Medulla oblongata (tissue), 1 donor: Measurements from ENCODE around the gene HS3ST5.

Experiments used
- DNase-seq: peaks from one replicate; pipeline ENCODE4 v3.0.0-alpha.2; 2015; ENCODE audit errors: extremely low spot score

HS3ST5 gene, protein sequence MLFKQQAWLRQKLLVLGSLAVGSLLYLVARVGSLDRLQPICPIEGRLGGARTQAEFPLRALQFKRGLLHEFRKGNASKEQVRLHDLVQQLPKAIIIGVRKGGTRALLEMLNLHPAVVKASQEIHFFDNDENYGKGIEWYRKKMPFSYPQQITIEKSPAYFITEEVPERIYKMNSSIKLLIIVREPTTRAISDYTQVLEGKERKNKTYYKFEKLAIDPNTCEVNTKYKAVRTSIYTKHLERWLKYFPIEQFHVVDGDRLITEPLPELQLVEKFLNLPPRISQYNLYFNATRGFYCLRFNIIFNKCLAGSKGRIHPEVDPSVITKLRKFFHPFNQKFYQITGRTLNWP

DNA sequence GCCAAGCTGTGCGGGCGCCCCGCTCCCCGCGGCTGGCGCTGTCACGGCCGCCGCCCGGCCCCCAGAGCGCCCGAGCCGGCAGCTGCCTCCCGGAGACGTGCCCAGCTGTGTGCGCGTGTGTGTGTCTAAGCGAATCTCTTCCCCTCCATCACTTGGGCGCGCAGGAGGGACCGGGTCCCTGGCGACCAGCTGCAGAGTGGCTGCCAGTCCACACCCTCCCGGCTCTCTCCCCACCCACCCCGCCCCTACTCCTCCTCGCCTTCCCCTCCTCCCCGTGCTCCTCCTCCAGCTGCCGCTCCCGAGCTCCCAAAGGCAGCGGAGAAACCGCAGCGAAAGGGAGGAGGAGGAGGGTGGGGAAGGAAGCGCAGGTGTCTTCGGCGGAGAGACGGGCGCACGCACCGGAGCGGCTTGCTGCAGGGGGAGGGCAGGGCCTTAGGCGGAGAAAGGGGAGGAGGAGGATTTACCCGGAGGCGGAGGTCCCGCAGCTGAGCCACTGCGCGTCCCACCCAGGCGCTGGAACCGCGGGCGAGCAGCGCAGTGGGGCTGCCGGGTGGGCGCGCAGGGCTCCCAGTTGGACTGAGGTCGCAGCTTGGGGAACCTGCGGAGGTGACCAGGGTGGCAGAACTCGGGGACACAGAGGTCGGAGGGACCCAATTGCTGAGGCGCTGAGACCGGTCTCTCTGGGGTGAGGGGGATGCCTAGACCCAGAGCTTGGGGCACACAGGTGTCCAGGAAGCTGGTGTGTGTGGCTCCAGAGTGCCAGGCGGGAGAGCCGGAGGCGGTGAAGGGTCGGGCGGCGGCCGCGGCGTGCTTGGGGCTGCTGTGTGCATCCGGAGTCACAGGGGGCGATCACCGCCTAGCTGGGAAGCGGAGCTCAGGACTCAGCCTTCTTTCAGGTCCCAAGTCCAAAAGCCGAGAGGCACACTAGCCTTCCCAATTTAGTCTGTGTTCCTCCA is at the start of gene HS3ST5:
Gene HS3ST5, minus strand, starts transcription at position 198 of the 956 bp plus-strand sequence. CDS start 280,178 bp downstream, outside the sequence.
- peak; percentile 72 for DNase-seq

DNA sequence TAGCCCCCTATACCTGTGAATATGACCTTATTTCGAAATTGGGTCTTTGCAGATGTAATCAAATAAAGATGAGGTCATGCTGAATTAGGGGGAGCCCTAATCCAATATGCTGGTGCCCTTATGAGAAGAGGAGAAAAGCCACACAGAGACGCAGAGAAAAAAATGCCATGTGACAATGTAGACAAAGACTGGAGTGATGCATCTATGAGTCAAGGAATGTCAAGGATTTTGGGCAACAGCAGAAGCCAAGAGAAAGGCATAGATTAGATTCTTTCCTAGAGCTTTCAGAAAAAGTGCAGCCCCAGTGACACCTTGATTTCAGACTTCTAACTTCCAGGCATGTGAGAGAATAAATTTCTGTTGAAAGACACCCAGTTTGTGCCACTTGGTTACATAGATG is 47.4 kb upstream of the HS3ST5 start:
- no peak for DNase-seq

DNA sequence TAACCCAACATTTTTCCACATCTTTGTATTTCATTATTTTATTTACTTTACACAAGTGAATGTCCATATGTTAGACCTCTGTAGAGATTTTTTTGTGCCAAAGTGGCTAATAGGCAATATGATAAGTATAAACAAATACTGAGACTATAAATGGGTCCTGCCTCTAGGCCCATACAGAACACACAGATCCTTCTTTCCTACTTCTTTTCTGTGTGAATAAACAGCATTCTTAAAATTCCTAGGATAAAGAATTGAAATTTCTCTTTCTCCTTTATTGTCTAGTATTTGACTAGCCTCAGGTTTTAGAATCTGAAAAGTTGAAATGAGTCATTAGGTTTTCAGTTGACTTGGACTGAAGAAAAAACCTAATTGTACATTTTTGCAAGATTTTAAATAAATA is 46.3 kb upstream of the HS3ST5 start:
- DNase-seq: no peak

DNA sequence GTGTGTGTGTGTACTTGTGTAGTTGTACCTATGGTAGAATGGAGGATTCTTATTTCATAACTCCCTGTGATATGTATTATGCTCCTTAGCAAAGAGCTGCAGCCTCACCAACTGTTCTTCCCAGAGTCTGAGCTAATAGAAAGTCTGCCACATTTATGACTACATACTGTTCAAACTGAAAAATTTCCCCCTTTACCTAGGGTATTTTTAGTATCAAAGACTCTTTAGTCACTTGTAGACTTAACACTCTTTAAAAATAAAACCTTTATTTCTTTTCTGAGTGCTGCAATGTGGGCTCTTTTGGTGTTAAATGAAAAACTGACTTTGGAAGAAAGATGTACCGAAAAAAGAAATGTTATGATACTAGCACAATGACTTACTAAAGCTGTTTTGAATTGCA is 39.6 kb upstream of the HS3ST5 start:
- DNase-seq: no peak

DNA sequence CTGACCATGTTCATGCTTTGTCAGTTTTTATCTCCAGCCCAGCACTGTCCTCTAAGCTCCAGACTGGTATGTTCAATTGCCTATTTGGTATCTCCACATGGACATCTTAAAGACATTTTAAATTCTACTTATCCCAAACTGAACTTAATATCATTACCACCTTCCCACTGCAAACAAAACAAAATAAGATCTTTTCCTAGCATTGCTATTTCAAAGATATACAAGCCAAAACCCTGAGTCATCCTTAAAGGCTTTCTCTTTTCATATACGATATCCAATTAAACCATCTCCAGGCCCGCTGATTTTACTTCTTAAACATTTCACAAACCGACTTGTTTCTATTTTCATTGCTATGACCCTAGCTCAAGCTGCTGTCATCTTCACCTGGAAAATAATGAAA is 35.1 kb upstream of the HS3ST5 start:
- no peak for DNase-seq

DNA sequence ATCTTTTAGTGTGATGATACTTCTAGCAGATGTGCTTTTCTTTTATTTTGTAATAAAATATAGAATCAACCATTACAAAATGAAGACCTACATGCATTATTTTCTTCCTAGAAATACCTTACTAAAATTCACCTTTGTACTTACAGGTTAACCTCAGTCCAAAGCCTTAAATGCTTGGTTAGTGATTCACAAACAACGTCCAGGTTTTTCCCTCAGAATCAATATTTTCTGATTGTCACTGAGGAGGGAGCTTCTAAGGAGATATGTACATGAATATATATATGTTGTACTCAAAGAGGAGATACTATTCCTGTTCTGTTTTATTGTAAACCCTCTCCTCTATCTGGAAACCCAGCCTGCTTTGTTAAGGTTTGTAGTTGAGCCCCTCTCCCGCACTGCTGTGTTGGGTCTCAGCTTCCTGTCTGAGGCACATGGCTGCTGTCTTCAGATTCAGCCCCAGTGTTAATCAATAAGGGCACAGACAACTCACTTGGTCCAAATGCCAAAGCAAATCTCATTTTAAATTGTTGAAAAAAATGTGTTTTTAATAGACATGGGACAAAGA is 33.9 kb upstream of the HS3ST5 start:
- no peak for DNase-seq

DNA sequence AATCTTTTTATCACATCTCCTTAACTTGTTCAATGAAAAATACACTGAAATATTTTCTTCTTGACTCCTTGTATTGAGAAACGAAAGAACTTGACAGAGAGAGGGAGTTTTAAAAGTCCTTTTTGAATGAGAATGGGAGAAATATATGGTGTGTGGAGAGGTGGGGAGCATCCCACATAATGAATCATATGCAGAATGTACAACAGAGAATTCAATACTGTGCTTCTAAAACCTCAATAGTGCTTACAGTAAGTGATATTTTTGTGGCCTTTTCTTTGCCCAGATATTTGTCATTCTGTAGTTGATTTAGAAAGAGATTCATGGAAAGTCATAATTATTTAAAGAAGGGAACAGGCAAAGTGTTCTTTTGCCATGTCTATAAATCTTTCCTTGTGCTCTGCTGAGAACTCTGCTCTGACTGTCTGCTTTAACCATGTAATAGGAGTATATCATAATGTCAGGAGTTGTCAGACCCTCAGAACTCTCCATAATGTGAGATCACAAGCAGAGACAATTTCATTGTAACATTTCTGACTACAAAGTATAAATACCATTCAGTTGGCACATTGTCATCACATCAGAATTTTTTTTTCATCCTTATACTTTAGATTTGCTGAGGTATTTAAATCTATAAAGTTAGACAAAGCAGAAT is 32.8 kb upstream of the HS3ST5 start:
- DNase-seq: no peak

DNA sequence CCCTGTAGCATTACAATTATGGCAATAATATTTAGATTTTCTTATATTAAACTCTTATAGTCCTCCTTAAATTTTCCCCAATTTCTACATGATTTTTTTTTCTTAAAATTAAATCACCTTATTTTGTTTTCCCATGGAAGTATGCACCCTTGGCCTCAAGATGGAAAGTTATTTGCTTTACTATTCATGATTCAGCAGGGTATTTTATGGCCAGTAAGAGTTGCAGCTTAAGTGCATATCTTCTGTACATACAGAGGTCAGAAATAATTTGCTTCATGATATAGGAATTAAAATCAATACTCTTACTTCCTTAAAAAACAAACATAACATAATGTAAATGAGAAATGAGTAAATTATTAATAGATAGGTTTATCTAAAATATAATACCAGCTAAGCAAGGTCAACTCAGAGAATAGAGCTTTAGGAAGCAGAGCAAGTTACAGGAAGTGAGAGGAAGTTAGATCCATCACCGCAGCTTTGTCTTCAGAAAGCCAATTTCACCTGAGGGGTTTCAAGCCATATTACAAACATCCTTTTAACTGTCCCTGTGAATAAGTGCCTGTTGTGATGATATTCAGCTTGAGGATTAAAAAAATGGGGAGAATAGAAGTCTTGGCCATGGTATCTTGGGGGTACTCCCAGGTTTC is 24.6 kb upstream of the HS3ST5 start:
- DNase-seq: no peak

DNA sequence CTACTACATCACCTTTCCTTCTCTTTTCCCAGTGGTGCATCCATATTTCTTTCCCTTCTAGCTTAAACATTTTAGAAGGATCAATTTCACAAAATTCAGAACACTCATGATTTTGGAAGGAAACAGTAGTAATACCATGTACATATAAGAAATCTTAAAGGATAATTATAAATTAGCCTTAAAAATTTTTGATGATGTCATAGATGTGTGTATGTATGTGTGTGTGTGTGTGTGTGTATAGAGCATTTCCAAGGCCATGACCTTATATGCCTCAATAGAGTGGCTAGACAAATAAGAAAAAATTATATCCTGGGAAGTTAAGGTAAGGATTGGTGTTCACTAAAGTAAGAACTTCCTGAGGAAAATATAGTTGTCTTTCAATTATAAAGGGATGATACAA is 24.1 kb upstream of the HS3ST5 start:
- DNase-seq: no peak

DNA sequence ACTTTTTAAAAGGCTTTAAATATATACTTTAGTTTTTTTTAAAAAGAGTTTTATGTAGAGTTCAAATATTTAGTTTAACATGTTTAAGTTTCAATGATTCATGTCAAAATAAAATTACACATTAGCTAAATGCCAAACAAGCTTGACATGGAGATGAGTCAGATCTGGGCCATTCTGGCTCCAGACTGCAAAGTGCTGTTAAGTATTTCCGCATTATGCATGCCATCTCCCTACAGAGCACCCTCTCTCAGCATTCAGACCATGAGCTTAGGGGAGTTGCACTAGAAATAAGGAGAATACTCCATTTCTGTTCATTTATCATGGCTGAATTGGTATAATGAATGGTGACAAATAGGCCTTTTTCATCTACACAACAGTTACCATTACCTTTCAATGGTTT is 21.5 kb upstream of the HS3ST5 start:
- no peak for DNase-seq

DNA sequence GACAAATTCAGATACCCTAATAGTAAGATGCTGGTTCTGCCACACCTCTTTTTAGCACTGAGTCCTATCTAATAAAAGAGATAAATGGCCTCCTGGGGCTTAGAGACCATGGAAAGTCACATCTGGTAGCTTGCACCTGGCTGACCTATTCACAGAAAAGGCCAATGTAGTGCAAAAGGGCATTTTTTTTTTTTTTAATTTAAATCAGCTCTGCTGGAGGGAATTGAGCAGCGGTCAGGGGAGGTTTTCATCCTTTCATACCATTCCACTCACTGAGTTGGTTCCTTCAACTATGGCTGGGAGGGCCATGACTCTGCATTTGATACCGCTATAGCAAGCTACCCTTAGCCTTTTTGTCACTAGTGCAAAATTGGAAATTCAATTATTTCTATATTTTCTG is 20.1 kb upstream of the HS3ST5 start:
- DNase-seq: no peak

DNA sequence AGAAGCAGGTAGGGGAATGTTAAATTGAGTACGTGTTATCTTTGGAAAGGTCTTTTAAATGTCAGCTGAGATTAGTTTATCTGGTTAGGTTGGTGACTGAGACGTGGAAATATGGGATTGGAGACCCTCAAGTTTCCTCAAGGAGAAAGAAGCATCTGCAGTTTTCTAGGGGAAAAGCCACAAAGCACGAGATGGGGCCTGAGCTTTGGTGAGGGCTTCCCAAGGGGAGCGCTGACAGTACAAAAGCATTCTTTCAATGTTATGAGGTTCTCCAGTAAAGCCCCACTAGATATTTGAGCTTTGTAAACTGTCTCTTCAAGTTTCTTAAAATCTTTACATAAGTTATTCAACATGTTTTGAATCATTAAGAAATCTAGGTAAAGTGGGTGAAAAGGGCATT is 19.6 kb upstream of the HS3ST5 start:
- no peak for DNase-seq

DNA sequence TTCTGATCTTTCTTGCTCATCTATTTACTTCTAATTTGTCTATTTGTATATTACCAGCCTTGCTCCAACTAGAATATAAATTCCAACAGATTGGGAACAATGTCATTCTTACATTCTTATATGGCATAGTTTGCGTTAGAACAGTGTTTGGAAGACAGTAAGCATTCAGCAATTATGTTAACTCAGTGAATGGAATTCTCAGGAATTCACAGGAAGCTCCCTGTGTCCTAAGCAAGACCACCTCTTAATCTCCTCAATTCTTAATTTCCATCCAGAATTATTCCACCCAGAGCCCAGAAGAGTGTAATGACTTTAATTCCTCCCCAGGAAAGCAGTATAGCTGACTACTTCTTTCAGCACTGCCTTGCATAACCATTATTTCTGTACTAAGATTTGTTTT is 18.2 kb upstream of the HS3ST5 start:
- no peak for DNase-seq

DNA sequence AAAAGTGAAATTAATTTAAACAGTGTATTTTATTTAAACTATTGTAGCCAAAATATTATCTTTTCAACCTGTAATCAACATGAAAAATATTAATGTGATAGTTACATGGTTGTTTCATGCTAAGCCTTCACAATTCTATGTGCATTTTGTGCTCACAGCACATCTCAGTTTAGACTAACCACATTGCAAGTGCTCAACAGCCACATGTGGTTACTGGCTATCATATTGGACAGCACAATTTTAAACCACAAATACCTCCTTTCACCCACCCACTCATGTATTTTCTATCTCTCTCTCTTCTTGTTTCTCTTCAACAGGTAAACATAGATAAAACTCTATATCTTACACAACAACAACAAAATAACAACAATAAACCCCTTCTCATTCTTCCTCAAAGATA is 12.5 kb upstream of the HS3ST5 start:
- no peak for DNase-seq

DNA sequence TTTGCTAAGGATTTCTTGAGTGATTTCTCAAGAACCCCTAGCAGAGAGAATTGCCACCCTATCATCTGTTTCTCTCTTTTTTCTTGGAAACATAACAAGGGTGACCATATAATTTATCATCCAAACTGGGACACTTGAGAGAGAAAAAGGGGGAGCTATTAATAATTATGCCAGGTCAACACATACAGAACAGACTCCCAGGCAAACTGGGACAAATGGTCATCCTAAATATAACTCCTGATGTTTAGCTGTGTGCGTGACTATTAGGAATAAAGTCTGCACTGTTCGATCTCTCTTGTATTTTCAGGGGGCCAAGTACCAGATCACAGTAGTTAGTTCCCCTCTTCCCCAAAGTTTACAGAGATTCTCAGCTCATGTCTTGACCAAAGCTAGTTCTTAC is 11.7 kb upstream of the HS3ST5 start:
- DNase-seq: no peak

DNA sequence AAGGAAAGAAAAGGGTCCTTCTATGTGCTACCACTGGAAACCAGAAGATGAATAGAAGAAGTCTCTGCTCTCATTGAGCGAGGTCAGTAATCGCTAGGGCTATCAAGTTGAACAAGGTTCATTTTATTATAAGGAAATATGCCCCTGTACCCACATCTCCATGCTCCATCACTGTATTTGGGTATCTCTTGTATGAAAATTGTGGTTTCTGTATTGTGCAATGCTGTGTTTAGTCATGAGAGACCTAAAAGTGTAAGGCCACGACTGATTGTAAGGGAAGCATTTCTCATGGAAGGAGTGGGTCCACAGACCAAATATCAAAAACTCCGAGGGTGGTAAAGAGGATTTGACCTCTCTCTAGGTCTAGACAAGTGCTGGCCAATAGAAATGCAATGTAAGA is 3.6 kb upstream of the HS3ST5 start:
- DNase-seq: no peak

DNA sequence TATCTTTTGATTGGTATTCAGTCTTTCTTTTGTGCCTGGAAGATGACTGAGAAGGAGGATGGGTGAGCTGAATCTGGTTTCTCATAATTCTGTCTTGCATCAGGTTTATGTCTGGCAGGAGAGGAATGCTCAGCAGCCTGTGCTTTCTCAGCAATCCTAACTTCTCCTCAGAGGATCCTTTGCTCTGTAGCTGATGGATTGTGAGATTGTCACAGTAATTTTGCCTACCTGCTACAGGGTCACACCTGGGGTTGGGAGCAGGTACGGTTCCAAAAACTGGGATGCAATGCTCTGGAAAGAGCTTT is 2.1 kb upstream of the HS3ST5 start:
- no peak for DNase-seq

DNA sequence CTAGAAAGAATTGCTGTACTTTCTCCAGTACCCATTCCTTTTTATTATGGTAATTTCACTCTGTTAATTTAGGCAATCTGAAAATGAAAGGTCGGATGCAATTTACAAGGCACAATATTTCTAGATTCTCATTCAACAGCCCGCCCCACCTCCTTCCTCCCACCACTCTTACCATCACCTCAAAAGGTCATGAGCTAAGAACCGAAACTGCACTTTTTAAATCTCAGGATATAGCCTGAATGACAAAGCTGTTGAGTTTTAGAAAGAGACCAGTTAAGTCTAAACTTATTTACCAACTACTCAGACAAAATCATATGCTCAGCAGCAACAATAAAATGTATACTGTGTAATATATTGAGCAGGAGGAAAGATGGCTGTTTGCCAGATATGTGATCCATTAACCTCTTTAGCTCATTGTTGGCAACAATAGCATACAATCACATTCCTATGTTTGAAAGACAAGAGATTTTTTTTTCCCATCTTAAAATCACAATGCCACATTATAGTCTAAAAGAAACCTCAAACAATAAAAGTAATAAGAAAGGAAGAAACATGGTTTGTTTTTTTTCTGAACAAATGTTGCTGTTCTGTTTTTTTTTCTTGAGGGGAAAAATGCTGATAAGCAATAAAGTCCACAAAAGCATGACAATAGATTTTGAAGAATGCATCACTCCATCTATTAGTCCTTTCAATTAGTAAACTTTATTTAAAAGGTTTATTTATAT is 1.6 kb upstream of the HS3ST5 start:
- DNase-seq: peak; percentile 21

DNA sequence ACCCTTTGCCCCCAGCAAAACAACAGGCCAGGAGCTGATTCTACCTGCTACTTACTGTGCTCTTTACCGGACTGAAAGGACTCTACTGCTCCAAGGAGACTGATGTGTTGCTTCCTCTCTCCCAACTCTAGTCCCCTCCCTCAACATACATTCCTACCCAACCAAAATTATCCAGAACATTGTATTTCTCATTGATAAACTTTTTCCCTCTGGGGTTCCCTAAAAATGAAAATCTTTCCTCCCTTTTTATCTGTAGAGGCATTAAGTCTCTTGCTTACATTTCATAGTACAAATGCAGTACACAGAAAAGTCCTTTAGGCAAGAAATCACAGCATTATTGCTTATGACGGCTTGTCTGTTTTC is 940 bp upstream of the HS3ST5 start:
- no peak for DNase-seq

DNA sequence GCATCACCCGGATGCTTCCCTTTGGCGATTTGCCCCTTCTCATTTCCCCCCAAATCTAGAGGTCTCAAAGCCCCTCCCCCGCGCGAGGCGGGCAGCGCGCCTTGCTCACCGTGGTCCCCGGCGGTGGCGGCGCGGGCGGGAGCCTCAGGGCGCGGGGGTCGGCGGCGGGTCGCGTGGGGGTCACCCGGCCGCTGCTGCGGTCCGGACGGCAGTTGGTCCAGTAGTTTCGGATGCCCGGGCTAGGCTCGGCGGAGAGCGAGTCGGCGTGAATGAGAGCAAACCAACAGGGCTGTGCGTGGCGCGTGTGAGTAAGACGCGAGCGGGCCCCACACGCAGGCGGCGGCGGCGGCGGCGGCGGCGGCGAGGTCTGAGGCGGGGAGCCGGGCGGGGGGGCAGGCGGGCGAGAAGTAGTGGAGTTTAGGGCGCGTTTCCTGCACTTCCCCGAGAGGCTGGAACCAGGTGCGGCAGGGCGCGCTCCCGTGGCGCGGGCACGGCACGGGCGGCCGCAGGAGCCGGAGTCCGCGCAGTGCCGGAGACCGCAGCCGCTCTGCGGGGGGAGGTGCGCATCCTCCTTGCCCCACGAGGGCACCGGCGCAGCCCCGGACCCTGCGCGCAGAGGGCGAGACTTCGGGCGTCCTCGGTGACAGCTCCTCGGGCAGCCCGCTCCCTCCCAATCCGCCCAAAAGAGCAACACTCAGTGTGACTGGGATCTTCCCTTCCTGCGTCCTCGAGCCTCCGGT is 567 bp downstream of the HS3ST5 start:
- DNase-seq: peak; percentile 23

DNA sequence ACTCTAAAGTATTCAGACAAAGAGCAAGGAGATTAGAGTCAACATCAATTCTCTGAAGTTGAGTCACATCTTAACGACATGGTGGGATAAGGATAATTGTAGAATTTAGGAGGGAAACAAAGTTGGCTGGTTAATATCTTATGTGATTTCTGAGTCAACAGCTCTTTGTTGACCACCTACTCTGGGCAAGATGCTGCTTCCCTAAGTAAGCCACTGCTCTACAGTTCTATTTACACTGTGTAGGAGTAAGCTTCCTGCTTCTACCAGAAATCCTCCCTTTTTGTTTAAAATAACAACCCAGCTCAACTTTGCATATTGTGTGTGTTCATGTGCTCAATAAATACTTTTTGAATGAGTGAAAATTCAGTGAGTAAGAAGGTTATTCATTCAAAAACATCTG is 3.1 kb downstream of the HS3ST5 start:
- DNase-seq: no peak
